ENCODE results near the gene DGKH. TPM values are rescaled to one million over a fixed set of nuclear protein-coding genes. Genes with fewer than 3 reads are reported as not detected.

Gene DGKH
- polyA plus RNA-seq, 1 donor from 2014 or later: 3.5 TPM

DNA sequence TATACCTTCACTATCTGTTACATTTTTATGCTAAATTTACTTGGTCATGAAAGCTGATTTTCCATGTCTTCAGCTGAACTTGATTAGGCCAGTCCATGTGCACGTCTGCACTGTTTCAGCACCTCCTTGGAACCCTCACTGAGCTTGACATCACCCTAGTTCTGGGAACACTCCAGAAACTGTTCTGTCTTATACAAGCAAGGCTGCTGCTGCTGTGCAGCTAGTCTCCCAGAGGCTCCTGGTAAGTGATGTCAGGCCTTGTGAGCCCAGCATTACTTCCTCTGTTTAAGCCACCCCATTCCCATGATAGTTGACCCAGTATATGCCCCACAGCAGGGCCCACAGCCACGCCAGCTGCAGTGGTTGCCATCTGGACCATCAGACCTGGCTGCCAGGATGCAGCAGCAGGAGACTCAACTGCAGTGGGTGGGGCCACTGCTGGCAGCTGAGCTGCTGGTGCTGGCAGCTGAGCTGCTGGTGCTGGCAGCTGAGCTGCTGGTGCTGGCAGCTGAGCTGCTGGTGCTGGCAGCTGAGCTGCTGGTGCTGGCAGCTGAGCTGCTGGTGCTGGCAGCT lies 133.0 kb downstream of the DGKH start:
- TF ChIP-seq SMC3 (conservative IDR thresholded peaks at IDR 0.05; ENCODE audit: poor library complexity): no peak
- TF ChIP-seq, protein P1, sequence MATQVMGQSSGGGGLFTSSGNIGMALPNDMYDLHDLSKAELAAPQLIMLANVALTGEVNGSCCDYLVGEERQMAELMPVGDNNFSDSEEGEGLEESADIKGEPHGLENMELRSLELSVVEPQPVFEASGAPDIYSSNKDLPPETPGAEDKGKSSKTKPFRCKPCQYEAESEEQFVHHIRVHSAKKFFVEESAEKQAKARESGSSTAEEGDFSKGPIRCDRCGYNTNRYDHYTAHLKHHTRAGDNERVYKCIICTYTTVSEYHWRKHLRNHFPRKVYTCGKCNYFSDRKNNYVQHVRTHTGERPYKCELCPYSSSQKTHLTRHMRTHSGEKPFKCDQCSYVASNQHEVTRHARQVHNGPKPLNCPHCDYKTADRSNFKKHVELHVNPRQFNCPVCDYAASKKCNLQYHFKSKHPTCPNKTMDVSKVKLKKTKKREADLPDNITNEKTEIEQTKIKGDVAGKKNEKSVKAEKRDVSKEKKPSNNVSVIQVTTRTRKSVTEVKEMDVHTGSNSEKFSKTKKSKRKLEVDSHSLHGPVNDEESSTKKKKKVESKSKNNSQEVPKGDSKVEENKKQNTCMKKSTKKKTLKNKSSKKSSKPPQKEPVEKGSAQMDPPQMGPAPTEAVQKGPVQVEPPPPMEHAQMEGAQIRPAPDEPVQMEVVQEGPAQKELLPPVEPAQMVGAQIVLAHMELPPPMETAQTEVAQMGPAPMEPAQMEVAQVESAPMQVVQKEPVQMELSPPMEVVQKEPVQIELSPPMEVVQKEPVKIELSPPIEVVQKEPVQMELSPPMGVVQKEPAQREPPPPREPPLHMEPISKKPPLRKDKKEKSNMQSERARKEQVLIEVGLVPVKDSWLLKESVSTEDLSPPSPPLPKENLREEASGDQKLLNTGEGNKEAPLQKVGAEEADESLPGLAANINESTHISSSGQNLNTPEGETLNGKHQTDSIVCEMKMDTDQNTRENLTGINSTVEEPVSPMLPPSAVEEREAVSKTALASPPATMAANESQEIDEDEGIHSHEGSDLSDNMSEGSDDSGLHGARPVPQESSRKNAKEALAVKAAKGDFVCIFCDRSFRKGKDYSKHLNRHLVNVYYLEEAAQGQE (IDR thresholded peaks at IDR 0.05; ENCODE audit: borderline replicate concordance): no peak
- no peak for TF ChIP-seq POLR2AphosphoS5 (IDR thresholded peaks at IDR 0.05)
- TF ChIP-seq, protein P2, sequence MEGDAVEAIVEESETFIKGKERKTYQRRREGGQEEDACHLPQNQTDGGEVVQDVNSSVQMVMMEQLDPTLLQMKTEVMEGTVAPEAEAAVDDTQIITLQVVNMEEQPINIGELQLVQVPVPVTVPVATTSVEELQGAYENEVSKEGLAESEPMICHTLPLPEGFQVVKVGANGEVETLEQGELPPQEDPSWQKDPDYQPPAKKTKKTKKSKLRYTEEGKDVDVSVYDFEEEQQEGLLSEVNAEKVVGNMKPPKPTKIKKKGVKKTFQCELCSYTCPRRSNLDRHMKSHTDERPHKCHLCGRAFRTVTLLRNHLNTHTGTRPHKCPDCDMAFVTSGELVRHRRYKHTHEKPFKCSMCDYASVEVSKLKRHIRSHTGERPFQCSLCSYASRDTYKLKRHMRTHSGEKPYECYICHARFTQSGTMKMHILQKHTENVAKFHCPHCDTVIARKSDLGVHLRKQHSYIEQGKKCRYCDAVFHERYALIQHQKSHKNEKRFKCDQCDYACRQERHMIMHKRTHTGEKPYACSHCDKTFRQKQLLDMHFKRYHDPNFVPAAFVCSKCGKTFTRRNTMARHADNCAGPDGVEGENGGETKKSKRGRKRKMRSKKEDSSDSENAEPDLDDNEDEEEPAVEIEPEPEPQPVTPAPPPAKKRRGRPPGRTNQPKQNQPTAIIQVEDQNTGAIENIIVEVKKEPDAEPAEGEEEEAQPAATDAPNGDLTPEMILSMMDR (IDR thresholded peaks at IDR 0.05; ENCODE audit: poor library complexity, severe bottlenecking): no peak
- no peak for TF ChIP-seq EZH2 (IDR thresholded peaks at IDR 0.05; ENCODE audit: borderline replicate concordance, insufficient read depth, low read length, poor library complexity, severe bottlenecking)
- no peak for TF ChIP-seq RAD21 (conservative IDR thresholded peaks at IDR 0.05)
- TF ChIP-seq EP300 (conservative IDR thresholded peaks at IDR 0.05; ENCODE audit: poor library complexity, severe bottlenecking): no peak
- TF ChIP-seq TAF1 (IDR thresholded peaks at IDR 0.05; ENCODE audit: low read depth): no peak
- no peak for TF ChIP-seq MXI1 (conservative IDR thresholded peaks at IDR 0.05; ENCODE audit: poor library complexity, severe bottlenecking)
- no peaks in the 10 kb centered on the region for H3K36me3 ChIP-seq (ENCODE audit: insufficient read depth, low read length)

GRCh38 chr13:42189061-42189460 lies 140.6 kb downstream of the DGKH start:
- Histone ChIP-seq H3K9ac (ENCODE audit: low read length) (no peak overlapping the region), H3K9me3 (ENCODE audit: low read length) (no peaks in the 10 kb centered on the region), H3K4me2 (ENCODE audit: low read length) (no peak overlapping the region), H3K36me3 (ENCODE audit: insufficient read depth, low read length) (no peaks in the 10 kb centered on the region), H3K4me3 (ENCODE audit: low read length) (no peak overlapping the region), H3K27me3 (ENCODE audit: insufficient read depth, low read depth, low read length) (no peaks in the 10 kb centered on the region), H4K20me1 (ENCODE audit: insufficient read depth) (no peaks in the 10 kb centered on the region), H3K79me2 (replicated peaks; ENCODE audit: insufficient read depth, low read length) (no peaks in the 10 kb centered on the region), H3K27ac (ENCODE audit: low read length) (no peak overlapping the region), H3K9me2 (ENCODE audit: insufficient read depth, low read length) (no peaks in the 10 kb centered on the region), H3F3A (ENCODE audit: insufficient read depth, low read length, poor library complexity, severe bottlenecking) (no peaks in the 10 kb centered on the region), H2AFZ (ENCODE audit: low read depth, low read length) (no peak overlapping the region)
- no peak for TF ChIP-seq TAF1 (IDR thresholded peaks at IDR 0.05; ENCODE audit: low read depth)
- no peak for TF ChIP-seq RAD21 (conservative IDR thresholded peaks at IDR 0.05)
- TF ChIP-seq POLR2AphosphoS5 (IDR thresholded peaks at IDR 0.05): no peak
- TF ChIP-seq EZH2 (IDR thresholded peaks at IDR 0.05; ENCODE audit: borderline replicate concordance, insufficient read depth, low read length, poor library complexity, severe bottlenecking): no peak
- TF ChIP-seq, protein P1 (IDR thresholded peaks at IDR 0.05; ENCODE audit: borderline replicate concordance): no peak
- TF ChIP-seq, protein P2 (IDR thresholded peaks at IDR 0.05; ENCODE audit: poor library complexity, severe bottlenecking): no peak
- TF ChIP-seq SMC3 (conservative IDR thresholded peaks at IDR 0.05; ENCODE audit: poor library complexity): no peak
- no peak for TF ChIP-seq EP300 (conservative IDR thresholded peaks at IDR 0.05; ENCODE audit: poor library complexity, severe bottlenecking)
- TF ChIP-seq MXI1 (conservative IDR thresholded peaks at IDR 0.05; ENCODE audit: poor library complexity, severe bottlenecking): no peak

More for the DNA sequence above, 133.0 kb downstream of the DGKH start:
- H3K27me3 ChIP-seq (ENCODE audit: insufficient read depth, low read depth, low read length): no peaks in the 10 kb centered on the region
- H3K4me3 ChIP-seq (ENCODE audit: low read length): no peak overlapping the region
- H3K9me3 ChIP-seq (ENCODE audit: low read length): no peaks in the 10 kb centered on the region
- H3K9ac ChIP-seq (ENCODE audit: low read length): no peak overlapping the region
- no peak overlapping the region for H3K27ac ChIP-seq (ENCODE audit: low read length)
- no peaks in the 10 kb centered on the region for H3K9me2 ChIP-seq (ENCODE audit: insufficient read depth, low read length)
- H3F3A ChIP-seq (ENCODE audit: insufficient read depth, low read length, poor library complexity, severe bottlenecking): no peaks in the 10 kb centered on the region
- no peak overlapping the region for H2AFZ ChIP-seq (ENCODE audit: low read depth, low read length)
- no peaks in the 10 kb centered on the region for H4K20me1 ChIP-seq (ENCODE audit: insufficient read depth)
- no peaks in the 10 kb centered on the region for H3K79me2 ChIP-seq (replicated peaks; ENCODE audit: insufficient read depth, low read length)
- no peak overlapping the region for H3K4me2 ChIP-seq (ENCODE audit: low read length)

Measured in neural cell (in vitro differentiated cells).